Esophagus (tissue), 2 donors: ENCODE data around the gene NRARP. TPM values are rescaled to one million over a fixed set of nuclear protein-coding genes. Genes with fewer than 3 reads are reported as not detected.
"Not testable (repeated sequence)": the region's sequence is repeated elsewhere in the genome, so short reads cannot be mapped to it uniquely, and the experiment has no call there.

Experiments used
- H3K27ac ChIP-seq, 2 donors: one replicate each; pipeline ENCODE4 v1.5.1; 2013; ENCODE audit warnings: low read depth in 2 of 2, mild to moderate bottlenecking in 2 of 2, inconsistent platforms in 1 of 2, low read length in 1 of 2, moderate library complexity in 1 of 2
- H3K27me3 ChIP-seq, 2 donors: one replicate each; pipeline ENCODE4 v1.6.1; 2013; ENCODE audit warnings: low read length in 2 of 2, control low read depth in 1 of 2, mild to moderate bottlenecking in 1 of 2; ENCODE audit not compliant: insufficient read depth in 2 of 2, control insufficient read depth in 1 of 2
- H3K36me3 ChIP-seq, 2 donors: one replicate each; pipeline ENCODE4 v1.6.1; 2013; ENCODE audit warnings: low read length in 1 of 2; ENCODE audit not compliant: control insufficient read depth in 2 of 2, insufficient read depth in 2 of 2
- H3K4me1 ChIP-seq, 2 donors: one replicate each; pipeline ENCODE4 v1.6.1; 2013; ENCODE audit warnings: low read length in 1 of 2; ENCODE audit not compliant: control insufficient read depth in 2 of 2, insufficient read depth in 2 of 2
- H3K4me3 ChIP-seq, 2 donors: one replicate each; pipeline ENCODE4 v1.5.1; 2013; ENCODE audit warnings: low read length in 2 of 2, mild to moderate bottlenecking in 2 of 2, low read depth in 1 of 2, moderate library complexity in 1 of 2
- H3K9me3 ChIP-seq, 2 donors: one replicate each; pipeline ENCODE4 v1.6.1; 2013; ENCODE audit warnings: mild to moderate bottlenecking in 2 of 2, low read depth in 1 of 2, low read length in 1 of 2, moderate library complexity in 1 of 2; ENCODE audit not compliant: control insufficient read depth in 2 of 2, insufficient read depth in 1 of 2
- WGBS, 2 donors: extraction: QIAGEN DNeasy Blood & Tissue Kit; methylation state at CpG; one replicate each; pipeline ENCODE4 v1.1.7; 2013; 5-methylcytosine and 5-hydroxymethylcytosine counted together
- polyA plus RNA-seq, 2 donors: library from polyadenylated mRNA; stranded (reverse); fragments of 200-250 nt; gene quantifications; one replicate each; pipeline ENCODE4 v1.2.3, GENCODE V29; 2013
- donor health status: healthy with polysubstance abuse.
- donor health status: Bipolar disorder and iron deficiency.

Gene NRARP, protein sequence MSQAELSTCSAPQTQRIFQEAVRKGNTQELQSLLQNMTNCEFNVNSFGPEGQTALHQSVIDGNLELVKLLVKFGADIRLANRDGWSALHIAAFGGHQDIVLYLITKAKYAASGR
- 1 to 10 TPM; 1.6 to 7.8 TPM for polyA plus RNA-seq

DNA sequence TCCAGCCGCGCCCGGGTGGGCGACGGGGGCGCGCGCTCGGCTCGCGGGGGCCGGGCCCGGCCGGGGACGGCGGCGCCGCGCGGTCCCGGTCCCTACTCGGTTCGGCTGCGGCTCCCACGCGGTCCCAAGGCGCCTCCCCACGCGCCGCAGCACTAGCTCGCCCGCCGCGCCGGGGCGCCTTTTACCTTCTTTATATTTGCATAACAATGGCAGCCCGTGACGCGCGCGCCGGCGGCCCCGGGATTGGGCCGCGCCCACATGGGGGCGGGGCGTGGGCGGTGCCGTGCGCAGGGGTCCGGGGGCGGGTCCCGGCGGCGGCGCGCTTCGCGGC is at the start of gene NRARP:
Gene NRARP (minus strand): TSS at position 154 of the 331 bp plus-strand sequence. CDS start 343 bp downstream, outside the sequence.
- 0 to 1% methylated on average over 14 to 60 of the region's 60 CpGs for WGBS, 2 donors
- Histone ChIP-seq H3K4me3 (peak within 1 kb of the TSS; percentile 64 to 76), H3K27me3 (no peaks in the 10 kb centered on the region), H3K4me1 (peaks cover 10 to 37% of the 10 kb centered on the region in 2 donors), H3K9me3 (no peaks in the 10 kb centered on the region), H3K27ac (peak within 1 kb of the TSS; percentile 85 to 91), H3K36me3 (peaks cover 0 to 2% of the 10 kb centered on the region in 2 donors)

DNA sequence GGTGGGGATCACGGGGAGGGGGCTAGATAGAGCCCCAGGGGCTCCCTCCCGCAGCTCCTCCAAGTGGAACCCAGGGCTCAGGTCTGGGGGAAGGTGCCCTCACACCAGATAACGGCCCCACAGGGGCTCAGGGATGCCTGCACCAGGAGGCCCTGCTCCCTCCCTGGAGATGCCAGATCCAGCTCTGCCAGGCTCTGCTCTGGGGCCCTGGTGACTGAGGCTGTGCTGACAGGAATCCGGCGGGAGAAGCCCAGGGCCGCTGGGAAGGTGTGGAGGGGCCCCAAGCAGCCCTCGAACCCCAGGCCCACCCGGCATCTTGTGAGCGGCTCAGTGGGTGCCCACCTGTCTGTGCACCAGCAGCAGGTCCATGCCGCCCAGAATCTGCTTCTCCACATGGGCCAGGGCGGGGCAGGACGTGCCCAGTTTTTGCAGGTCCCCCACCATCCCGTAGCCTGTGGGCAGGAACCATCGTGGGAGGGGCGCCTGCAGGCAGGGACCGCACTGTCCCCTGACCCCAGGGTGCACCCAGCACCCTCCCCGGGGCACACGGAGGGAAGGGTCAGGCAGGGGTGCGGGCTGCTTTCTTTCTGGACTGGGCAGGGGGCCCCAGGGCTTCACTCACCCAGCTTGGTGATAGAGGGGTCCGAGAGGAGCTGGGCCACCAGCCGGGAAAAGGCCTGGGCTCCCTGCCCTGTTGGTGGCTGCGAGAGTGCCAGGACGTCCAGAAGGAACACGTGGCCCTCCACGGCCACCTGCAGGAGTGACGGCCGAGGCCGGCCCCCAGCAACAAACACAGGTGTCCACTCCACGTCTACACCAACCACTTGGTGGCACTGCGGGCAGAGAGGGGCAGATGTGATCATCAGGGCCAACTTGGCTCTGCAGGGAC is 48.9 kb upstream of the NRARP start:
- Histone ChIP-seq H3K4me3 (no peak overlapping the region), H3K27me3 (no peaks in the 10 kb centered on the region), H3K36me3 (peaks cover 0 to 4% of the 10 kb centered on the region in 2 donors), H3K4me1 (no peaks in the 10 kb centered on the region), H3K9me3 (peaks cover 6 to 10% of the 10 kb centered on the region in 2 donors), H3K27ac (no peak overlapping the region)
- WGBS, 2 donors: 93 to 94% methylated on average over 28 to 30 of the region's 30 CpGs

DNA sequence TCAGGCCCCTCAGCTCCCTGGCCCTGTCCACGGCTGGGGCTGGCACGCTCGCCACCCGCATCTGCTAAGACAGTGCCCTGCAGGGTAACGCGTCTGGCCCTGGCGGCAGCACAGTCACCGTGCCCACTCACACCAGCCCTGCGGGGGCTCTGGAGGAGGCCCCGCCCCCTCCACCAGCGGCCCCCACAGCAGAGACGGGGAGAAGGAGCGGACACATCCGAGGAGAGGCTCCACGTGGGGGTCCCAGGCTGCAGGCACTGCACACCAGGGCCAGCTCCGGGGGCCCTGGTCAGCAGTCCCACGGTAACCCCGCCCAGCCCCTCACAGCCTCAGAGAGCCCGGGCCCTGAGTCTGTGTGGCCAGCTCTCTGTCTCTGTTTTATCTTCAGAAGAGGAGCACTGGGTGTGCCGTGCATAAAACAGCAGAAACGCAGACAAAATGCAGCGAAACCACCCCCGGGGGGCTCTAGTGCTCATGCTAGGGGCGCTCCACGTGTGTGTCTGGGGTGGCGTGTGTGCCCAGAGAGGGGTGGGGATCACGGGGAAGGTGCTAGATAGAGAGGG is 47.5 kb upstream of the NRARP start:
- Histone ChIP-seq H3K4me3 (no peak overlapping the region), H3K27me3 (no peaks in the 10 kb centered on the region), H3K9me3 (no peaks in the 10 kb centered on the region), H3K36me3 (peaks cover 0 to 4% of the 10 kb centered on the region in 2 donors), H3K4me1 (no peaks in the 10 kb centered on the region), H3K27ac (no peak overlapping the region)
- WGBS, 2 donors: 94 to 96% methylated on average over 27 of the region's 27 CpGs

DNA sequence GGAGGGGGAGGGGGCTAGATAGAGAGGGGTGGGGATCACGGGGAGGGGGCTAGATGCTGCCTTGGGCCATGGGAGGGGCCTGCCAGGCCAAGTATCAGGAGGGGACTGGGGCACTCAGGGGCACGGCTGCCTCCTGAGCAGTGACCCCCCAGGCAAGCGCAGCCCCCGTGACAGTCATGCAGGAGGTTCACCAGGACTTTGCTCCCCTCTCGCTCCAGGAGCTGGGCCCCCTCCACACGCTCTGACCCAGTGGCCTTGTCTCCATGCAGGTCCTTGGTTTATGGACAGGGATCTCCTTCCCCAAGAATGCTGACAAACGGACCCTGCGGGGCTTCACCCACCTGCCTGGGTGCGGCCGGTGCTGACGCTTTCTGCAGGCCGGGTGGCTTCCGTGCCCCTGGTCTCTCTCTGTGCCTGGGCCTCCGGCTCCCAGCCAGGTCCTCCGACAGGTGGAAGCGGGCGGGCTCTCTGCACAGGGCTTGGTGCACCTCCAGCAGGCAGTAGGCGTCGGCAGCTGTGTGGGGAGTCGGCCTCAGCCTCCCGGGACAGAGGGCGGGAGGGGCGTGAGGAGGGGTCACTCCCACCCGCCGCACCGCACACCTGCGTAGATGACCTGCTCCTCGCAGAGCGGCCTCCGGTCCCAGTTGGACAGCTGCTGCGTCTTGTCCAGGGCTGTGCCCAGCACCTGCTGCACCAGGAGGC is 46.8 kb upstream of the NRARP start:
- 89 to 94% methylated on average over 31 of the region's 31 CpGs for WGBS, 2 donors

DNA sequence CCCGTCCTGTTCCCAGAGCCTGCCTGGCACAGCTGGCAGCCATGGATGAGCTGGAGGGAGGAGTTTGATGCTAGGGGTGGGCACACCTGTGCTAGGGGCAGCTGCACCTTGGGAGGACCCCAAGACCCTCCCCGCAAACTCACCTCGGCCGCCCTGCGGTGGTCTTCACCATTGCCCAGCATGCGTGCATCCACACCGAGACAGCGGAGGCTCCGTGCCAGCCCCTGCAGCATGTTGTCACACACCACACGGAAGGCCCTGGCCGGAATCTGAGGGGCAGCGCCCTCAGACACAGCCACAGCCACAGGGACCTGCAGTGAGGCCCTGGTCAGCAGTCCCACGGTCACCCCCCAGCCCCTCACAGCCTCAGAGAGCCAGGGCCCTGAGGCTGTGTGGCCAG is 45.9 kb upstream of the NRARP start:
- WGBS, 2 donors: 95 to 99% methylated on average over 13 of the region's 13 CpGs

More for the DNA sequence above, 46.8 kb upstream of the NRARP start:
- Histone ChIP-seq H3K9me3 (no peaks in the 10 kb centered on the region), H3K4me3 (no peak overlapping the region), H3K4me1 (no peaks in the 10 kb centered on the region), H3K27me3 (no peaks in the 10 kb centered on the region), H3K27ac (no peak overlapping the region), H3K36me3 (peaks cover 0 to 4% of the 10 kb centered on the region in 2 donors)

DNA sequence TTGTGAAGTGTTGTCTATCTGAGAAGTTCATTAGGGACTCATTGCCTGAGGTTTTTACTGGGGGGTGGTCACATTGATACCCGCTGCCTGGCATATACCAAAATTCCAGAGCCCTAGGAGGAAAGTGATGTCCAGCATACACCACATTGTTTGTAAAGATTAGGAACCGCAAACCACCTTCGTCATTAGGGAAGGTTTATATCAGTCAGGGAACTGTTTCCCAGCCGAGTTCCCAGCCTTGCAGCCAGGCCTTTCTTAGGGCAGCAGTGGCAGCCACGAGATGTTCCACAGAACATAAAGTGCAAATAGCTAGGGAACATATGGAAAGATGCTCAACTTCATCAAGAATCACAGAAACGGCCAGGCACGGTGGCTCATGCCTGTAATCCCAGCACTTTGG is 40.4 kb upstream of the NRARP start:
- no peak overlapping the region for H3K4me3 ChIP-seq
- no peak overlapping the region for H3K27ac ChIP-seq
- H3K9me3 ChIP-seq: peaks cover 0 to 4% of the 10 kb centered on the region in 2 donors
- H3K36me3 ChIP-seq: no peaks in the 10 kb centered on the region
- no peaks in the 10 kb centered on the region for H3K27me3 ChIP-seq
- 81 to 83% methylated on average over 7 of the region's 7 CpGs for WGBS, 2 donors
- no peaks in the 10 kb centered on the region for H3K4me1 ChIP-seq

More for the DNA sequence above, 45.9 kb upstream of the NRARP start:
- Histone ChIP-seq H3K27me3 (no peaks in the 10 kb centered on the region), H3K27ac (no peak overlapping the region), H3K9me3 (no peaks in the 10 kb centered on the region), H3K4me1 (no peaks in the 10 kb centered on the region), H3K4me3 (no peak overlapping the region), H3K36me3 (peaks cover 0 to 4% of the 10 kb centered on the region in 2 donors)

DNA sequence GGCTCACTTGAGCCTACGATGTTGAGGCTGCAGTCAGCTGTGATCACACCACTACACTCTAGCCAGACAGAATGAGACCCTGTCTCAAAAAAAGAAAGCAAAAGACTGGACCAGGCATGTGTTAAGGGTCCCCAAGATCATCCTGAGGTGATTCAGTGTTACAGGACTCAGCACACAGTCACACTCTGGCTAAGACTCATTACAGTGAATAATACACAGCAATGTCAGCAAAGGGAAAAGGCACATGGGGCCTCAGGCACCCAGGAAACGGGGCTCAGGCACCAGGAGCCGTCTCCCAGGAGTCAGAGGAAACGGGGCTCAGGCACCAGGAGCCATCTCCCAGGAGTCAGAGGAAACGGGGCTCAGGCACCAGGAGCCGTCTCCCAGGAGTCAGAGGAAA is 39.2 kb upstream of the NRARP start:
- 72 to 74% methylated on average over 6 of the region's 6 CpGs for WGBS, 2 donors
- Histone ChIP-seq H3K27ac (no peak overlapping the region), H3K36me3 (no peaks in the 10 kb centered on the region), H3K27me3 (no peaks in the 10 kb centered on the region), H3K4me3 (no peak overlapping the region), H3K9me3 (peaks cover 0 to 4% of the 10 kb centered on the region in 2 donors), H3K4me1 (no peaks in the 10 kb centered on the region)

DNA sequence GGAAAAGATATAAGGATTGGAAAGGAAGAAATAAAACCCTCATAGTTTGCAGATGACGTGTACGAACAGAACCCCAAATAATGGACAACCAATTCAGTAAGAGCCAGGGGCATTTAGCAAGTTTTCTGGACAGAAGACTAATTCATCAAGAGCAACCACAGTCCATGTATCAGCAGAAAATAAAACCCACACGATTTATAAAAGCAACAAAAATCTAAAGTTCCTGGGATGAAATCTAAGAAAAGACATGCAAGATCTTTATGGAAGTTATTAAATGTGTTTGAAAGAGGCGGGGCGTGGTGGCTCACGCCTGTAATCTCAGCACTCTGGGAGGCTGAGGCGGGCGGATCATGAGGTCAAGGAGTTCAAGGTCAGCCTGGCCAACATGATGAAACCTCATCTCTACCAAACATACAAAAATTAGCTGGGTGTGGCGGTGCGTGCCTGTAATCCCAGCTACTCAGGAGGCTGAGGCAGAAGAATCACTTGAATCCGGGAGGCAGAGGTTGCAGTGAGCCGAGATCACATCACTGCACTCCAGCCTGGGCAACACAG is 37.9 kb upstream of the NRARP start:
- not testable (repeated sequence) for H3K27ac ChIP-seq, H3K27me3 ChIP-seq, H3K4me3 ChIP-seq, H3K4me1 ChIP-seq, H3K36me3 ChIP-seq, H3K9me3 ChIP-seq
- WGBS, 2 donors: 90 to 91% methylated on average over 12 of the region's 12 CpGs
